GM18499 (cell line): ENCODE measurements around the gene ZDHHC3.

Source experiments
- ATAC-seq: cut with Tn5 transposase; IDR thresholded peaks from one replicate; pipeline ENCODE4 v1.9.1; 2021; ENCODE audit warnings: moderate number of reproducible peaks; ENCODE audit not compliant: insufficient read depth, unreplicated experiment

Gene ZDHHC3

DNA sequence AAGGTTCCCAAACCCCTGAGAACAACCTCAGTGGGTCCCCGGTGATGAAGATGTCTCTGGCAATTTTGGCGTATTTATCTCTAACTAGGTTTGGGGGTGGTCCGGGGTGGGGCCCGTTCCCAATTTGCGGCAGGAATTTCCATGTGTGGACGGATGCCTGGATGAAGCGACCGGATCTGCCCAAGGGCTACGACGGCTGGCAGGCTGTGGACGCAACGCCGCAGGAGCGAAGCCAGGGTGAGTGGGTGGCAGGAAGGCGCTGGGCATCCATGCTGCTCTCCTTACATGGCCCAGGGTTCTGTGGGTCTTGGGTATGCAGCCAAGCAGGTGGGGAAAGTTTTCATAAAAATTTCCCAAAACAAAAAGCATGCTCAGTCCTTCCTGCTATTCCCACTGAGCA lies 72.2 kb downstream of the ZDHHC3 start:
- ATAC-seq = no peak

DNA sequence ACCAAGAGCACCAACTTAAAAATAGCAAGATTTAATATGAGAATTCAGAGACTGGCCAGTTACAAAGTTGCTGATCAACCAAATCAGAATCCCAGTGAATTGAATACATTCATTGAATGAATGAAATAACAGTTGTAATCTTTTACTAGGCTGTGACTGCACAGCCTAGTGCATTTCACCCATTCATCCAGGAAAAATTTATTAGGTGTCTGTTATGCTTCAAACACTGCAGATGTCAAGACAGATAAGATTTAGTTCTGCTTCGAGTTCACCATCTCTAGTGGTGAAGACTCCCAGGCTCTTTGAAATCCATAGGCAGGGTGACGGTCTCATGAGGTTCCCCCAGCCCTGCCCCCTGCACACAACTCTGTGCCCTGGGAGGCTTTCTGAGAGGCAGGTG lies 72.7 kb downstream of the ZDHHC3 start:
- ATAC-seq = no peak

DNA sequence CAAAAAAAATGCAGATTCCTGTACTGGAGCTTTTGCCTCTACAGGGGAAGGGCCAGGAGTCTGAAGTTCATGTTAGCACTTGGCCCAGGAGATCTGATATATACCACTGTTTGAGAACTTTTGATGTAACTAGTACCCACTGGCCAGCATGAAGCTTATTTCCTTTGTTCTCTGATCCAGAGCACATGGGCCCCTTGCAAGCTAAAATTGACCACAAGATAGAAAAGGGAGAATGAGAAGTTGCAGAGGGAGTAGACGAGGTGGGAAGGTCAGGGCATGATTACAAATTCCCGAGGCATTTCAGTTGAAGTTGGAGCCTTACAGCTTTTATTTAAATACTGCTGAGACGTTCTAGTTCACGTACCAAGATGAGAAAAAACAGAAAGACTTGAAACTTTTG lies 73.3 kb downstream of the ZDHHC3 start:
- no peak for ATAC-seq

DNA sequence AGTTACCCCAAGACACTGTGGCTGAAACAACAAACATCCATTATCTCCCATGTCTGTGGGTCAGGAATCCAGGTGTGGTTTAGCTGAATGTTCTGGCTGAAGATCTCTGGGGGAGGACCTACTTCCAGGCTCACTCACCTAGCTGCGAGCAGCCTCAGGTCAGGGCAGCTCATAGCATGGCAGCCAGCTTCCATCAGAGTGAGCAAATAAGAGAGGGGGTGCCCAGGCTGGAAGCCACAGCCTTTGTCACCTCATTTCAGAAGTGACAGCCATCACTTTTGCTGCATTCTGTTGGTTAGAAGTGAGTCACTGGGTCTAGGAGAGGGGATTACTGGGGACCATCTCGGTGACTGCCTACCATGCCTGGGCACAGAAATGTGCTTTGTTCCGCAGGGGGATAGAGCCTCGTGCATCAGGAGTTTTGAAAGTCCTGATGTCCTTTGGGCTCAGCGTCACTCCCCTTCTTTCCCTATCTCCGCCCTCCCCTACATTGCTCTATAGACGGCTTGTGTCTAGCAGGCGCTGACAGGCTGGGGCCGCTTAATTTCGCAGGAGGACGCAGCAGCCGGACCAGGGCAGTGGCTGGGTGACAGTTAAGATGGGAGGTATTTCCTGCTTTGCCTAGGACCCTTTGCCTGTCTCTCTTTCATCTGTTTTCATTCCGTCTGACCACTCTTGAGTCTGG lies 76.1 kb downstream of the ZDHHC3 start:
- no peak for ATAC-seq

DNA sequence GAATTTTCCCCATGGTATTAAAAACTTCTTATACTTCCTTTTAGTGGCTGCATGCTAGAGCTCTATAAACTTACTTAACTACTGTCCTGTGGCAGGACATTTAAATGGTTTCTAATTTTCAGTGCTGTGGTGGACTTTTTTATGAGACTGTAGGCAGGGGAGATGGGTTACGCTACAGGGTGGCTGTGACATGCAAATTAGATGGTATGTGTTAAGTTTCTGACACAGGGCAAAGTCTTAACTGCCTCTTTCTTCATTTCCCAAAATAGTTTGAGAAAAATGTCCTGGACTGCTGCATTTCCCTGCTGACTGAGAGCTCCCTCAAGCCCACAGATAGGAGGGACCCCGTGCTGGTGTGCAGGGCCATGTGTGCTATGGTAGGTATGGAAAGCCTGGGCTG lies 79.5 kb downstream of the ZDHHC3 start:
- ATAC-seq = no peak

DNA sequence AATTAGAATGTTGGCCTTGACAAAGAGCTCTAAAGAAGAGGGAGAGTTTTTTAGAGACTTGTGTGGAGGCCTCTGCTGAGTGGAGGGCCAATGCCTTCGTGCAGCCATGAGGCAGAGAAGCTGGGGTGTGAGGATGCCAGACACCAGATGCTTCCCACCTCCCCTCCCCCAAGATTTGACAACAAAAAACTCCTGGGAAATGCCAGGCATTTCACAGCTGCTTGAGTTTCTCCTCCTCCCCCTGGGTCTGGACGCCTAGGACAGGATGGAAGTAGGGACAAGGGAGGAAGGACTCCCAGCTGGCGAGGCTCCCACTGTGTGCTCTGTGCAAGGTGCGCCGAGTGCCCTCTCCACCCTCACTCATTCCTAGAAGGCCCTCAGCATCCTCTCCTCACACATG lies 81.5 kb downstream of the ZDHHC3 start:
- ATAC-seq = no peak

DNA sequence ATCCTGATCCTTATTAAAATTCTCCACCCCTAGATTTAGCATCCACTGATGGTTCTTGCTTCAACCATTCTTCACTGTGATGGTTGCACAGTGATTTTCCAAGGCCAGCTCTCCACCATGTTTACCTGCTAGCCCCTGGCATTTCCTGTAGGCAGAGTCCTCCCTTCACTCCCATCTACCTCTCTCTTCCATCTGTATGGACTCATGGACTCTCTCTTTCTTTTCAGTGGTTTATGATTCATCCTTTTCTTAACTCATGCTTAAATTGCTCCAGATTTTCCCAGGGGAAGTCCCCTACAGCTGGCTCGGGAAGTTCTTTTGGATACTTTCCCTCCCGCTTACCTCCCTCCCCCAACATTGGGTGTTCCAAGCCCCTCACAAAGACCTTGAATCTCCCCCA lies 82.9 kb downstream of the ZDHHC3 start:
- no peak for ATAC-seq

DNA sequence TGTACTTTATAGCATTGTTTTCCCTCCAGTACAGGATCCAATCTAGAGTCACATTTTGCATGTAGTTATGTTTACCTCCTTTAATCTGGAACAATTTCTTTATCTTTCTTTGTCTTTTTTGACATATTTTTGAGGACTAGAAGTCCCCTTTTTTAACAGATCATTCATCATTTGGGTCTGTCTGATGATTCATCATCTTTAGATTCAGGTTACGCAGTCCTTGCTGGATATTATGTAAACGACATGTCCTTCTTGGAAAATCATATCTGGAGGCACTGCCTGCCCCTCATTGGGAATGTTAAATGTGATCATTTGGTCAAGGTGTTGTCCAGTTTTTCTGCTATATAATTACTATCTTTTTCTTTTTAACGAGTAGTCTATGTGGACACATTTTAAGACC lies 83.3 kb downstream of the ZDHHC3 start:
- no peak for ATAC-seq

DNA sequence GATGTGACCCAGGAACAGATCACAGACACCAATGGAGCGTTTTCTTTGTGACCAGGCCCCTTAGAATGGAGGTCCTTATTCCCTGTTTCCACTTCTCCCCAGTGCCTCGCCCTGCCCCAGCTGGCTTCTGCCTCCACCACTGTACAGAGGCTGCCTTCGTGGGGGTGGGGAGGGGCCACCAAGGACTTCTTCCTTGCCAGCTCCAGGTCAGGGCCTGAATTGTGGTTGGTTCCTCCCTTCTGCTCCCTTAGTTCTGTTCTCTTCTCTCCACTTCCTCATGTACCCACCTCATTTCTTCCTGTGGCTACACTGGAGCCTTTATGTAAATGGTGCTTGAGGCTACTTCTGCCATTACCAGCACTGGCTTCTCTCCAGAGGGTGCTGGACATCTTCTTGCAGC lies 85.1 kb downstream of the ZDHHC3 start:
- no peak for ATAC-seq

DNA sequence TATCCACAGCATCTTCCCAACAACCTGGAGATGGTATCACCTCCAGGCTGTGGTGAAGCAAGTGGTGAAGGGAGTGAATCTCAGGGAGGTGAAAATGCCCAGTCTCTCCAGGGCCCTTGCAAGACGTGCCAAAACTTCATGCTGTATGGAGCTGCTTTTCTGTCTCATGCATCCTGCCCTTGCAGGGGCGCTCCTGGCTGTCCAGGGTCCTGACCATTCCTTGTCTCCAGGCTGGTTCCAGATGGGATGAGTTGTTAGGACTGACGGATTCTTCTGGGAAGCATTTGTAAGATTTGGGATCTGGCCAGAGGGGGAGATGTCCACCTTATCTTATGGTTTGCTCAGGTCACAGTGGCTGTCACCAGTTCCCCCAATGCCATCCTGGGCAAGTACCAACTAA lies 85.7 kb downstream of the ZDHHC3 start:
- ATAC-seq = no peak

DNA sequence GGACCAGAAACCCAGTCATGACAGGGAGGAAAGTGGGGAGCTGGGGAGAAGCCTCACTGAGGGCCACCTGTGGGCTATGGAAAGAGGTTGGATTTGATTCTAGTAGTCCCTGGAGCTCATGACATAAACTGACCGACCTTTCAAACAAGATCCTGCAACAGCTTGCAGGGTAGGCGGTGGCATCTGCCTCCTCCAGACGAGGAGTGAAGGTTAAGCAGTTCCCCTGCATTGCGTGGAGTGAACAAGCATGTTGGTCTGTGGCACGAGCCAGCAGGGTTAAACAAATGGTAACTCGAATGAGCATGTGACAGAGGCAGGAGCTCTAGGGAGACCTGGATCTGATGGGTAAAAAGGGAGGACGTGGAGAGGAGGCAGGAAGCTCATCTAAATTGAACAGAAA lies 88.9 kb downstream of the ZDHHC3 start:
- ATAC-seq = no peak

DNA sequence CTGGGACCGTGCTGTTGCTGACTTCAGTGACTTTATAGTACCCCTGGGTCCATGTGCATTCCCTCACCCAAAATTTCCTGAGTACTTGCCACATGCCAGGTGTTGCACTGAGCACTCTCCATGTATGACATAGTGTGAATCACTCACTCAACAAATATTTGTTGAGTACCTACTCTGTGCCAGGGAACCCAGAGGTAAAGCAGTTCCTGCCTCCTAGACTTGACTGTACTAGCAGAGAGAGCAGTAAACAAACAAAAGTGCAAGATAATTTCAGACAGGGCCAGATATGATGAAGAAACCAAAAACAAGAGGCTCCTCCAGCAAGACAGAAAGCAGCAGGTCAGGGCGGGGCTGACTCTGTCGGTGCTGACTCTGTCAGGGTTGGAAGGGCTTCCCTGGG lies 89.4 kb downstream of the ZDHHC3 start:
- no peak for ATAC-seq

DNA sequence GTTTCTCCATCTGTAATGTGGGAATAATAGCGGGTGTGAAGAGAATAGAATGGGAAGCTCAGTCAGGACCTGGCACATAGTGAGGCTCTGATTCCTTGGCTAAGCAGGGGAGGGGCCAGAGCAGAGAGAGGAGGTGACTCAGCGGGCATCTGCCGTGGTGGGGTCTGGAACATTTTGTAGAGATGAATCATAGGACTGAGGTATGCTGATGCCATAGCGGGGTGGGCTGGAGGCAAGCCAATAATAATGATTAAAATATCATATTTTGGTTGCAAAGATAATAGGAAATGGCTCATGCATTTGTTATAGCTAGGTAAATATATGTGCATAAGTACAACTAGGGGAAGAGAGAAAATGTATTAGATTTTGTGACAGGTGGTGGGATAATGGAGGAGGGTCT lies 90.4 kb downstream of the ZDHHC3 start:
- ATAC-seq = no peak

DNA sequence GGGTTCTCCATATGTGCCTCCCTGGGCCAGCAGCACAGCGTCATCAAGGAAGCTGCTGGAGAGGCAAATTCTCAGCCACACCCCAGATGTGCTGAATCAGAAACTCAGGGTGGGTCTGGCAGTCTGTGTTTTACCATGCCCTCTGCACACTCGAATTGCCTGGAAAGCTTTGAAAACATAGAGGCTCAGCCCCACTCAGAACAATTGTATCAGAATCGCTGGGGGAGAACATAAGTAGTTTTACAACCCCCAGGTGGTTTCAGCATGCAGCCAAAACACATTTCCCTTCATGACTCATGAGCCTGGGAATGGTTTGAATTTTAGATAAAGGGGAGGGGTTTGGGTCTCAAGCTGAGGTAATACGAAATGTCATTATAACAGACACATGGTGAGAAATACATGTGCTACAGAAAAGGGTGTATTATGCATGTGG lies 92.0 kb downstream of the ZDHHC3 start:
- ATAC-seq = no peak

DNA sequence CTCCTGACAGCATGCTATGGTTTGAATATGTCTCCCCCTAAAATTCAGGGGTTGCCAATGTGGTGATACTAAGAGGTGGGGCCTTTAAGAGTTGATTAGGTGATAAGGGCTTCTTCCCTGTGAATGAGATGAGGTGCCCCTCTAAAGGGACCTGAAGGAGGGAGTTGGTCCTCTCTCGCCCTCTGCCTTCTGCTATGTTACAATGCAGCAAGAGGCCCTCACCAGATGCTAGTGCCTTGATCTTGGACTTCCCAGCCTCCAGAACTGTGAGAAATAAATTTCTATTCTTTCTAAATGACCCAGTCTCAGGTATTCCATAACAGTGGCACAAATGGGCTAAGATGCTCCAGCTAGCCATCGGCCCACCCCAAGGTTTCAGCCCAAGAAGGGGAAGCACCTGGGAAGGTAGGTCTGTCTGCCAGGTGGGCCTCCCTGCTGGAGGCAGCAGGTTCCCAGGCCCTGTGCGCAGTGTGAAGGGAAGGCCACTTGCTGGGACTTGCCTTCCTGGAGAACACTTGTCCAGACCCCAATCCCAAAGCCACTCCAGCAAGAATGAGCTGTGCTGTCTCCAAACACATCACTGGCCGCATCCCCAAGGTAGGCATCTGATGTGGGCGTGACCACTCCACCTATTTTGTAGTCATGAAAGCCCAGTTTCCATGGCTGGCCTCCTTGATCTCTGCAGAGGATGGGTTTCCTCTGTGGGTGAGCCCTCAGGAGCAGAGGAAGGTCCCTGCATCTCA lies 92.6 kb downstream of the ZDHHC3 start:
- ATAC-seq = no peak

DNA sequence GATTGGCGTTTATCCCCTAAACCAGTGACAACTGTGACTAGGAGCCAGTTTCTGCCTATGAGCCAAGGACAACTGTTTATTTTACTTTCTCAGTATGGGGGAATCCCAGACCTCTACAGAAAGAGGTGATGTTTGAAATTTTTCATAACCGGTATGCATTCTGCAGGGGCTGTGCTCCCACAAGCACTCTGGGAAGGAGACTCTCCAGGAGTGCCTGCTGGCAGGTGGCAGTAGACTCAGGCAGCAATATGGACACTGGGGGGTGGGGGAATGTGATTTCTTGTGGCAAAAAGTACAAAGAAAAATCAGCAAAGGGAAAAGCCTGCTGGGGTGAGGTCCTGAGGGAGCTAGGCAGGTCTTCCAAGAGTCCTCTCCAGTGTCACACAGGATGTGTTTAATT lies 95.7 kb downstream of the ZDHHC3 start:
- no peak for ATAC-seq

DNA sequence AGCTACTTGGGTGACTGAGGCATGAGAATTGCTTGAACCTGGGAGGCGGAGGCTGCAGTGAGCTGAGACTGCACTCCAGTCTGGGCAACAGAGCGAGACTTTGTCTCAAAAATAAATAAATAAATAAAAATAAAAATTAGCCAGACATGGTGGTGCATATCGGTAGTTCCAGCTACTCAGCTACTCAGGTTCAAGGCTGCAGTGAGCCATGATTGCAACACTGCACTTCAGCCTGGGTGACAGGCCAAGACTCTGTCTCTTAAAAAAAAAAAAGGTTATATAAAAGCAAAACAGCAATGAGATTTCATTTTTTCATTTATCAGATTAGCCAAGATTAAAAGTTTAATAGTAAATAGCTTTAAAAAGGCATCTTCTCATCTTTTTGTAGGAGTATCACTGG lies 98.6 kb downstream of the ZDHHC3 start:
- ATAC-seq = no peak

DNA sequence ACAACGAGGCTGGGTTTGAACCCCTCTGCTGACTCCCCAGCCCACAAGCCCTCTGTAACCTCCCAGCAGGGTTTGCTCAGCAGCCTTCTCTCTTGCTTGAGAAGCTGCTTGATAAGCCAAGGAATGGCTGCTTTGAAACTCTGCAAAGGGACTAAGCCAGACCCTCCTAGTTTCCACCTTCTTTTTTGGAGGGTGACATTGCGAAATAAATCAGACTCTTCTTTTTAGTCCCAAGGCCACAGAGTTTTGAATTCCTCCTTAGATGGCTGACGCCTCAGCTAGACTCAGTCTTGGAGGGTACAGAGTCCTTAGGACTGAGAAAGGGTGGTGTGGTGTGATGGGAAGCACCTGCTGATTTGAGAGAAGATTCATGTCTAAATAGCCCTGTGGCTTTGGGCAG lies 100.4 kb downstream of the ZDHHC3 start:
- ATAC-seq = no peak
